Mesothelial cell of epicardium (in vitro differentiated cells): ENCODE data around the gene KIAA1328. TPM values are rescaled to one million over a fixed set of nuclear protein-coding genes. Genes with fewer than 3 reads are reported as not detected.
"Not testable (repeated sequence)": the region's sequence is repeated elsewhere in the genome, so short reads cannot be mapped to it uniquely, and the experiment has no call there.

Experiments
- DNase-seq, 2 experiments: peaks; one replicate each; pipeline ENCODE4 v3.0.0; 2021; ENCODE audit warnings: low spot score in 2 of 2; ENCODE audit not compliant: unreplicated experiment in 2 of 2
- H3K27ac Mint-ChIP-seq: 2 replicates; pipeline ENCODE4 v1.8.0; 2021; ENCODE audit warnings: mixed read lengths
- H3K27me3 Mint-ChIP-seq: 2 replicates; pipeline ENCODE4 v1.8.0; 2021; ENCODE audit warnings: low read depth, mixed read lengths
- H3K36me3 Mint-ChIP-seq: 2 replicates; pipeline ENCODE4 v1.8.0; 2021; ENCODE audit warnings: mixed read lengths
- H3K4me1 Mint-ChIP-seq: 2 replicates; pipeline ENCODE4 v1.8.0; 2021; ENCODE audit warnings: mixed read lengths
- H3K4me3 Mint-ChIP-seq: 2 replicates; pipeline ENCODE4 v1.8.0; 2021; ENCODE audit warnings: mild to moderate bottlenecking, moderate library complexity, mixed read lengths
- H3K9me3 Mint-ChIP-seq: 2 replicates; pipeline ENCODE4 v1.8.0; 2021; ENCODE audit warnings: mixed read lengths
- CTCF ChIP-seq: fragments of 200-600 bp; sonication (generic); IDR thresholded peaks from one replicate; pipeline ENCODE4 v1.5.0; 2021; ENCODE audit warnings: antibody characterized with exemption; ENCODE audit not compliant: unreplicated experiment
- total RNA-seq: library from RNA; stranded (reverse); gene quantifications from 3 replicates; pipeline ENCODE4 v1.2.1, GENCODE V29; 2021

KIAA1328 gene
- total RNA-seq, 1 donor from 2014 or later, result 20.8 TPM

- Mint-ChIP-seq H3K9me3 (no peaks in the 10 kb centered on the region), H3K27ac (no peak overlapping the region), H3K4me3 (no peak overlapping the region), H3K36me3 (peaks cover 2% of the 10 kb centered on the region), H3K27me3 (no peaks in the 10 kb centered on the region), H3K4me1 (no peaks in the 10 kb centered on the region)
- TF ChIP-seq CTCF, result no peak
- DNase-seq, result no peak
Measured at GRCh38 chr18:36862182-36862581, 33.3 kb downstream of the KIAA1328 start.

- Mint-ChIP-seq H3K27me3 (no peaks in the 10 kb centered on the region), H3K9me3 (peaks cover 4% of the 10 kb centered on the region), H3K36me3 (peaks cover 4% of the 10 kb centered on the region), H3K4me1 (peaks cover 6% of the 10 kb centered on the region), H3K4me3 (no peak overlapping the region), H3K27ac (no peak overlapping the region)
- no peak for DNase-seq
- no peak for TF ChIP-seq CTCF
Measured at GRCh38 chr18:36867056-36867455, 38.1 kb downstream of the KIAA1328 start.

DNA sequence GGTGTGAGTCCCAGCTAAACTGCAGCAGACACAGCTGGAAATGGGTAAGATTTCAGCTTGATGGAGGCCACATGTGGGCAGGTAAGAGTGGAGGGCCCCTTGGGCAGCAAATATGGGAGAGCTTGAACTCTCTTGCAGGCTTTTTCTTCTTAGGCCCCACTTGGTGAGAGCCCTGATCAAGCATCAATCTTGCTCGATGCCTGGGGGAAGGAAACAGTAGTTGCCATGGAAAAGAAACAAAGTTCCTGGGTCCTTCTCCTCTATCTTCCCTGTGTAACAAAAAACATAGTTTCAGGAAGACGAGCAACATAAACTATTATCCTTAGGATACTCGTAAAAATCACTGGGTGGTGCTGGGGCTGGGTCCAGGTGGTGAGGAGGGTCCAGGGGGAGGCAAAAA lies 42.9 kb downstream of the KIAA1328 start:
- no peaks in the 10 kb centered on the region for H3K27me3 Mint-ChIP-seq
- peak overlapping the region; percentile 72 for H3K27ac Mint-ChIP-seq
- H3K9me3 Mint-ChIP-seq, result peaks cover 18% of the 10 kb centered on the region
- DNase-seq, result no peak
- H3K36me3 Mint-ChIP-seq, result peaks cover 24% of the 10 kb centered on the region
- H3K4me1 Mint-ChIP-seq, result peaks cover 12% of the 10 kb centered on the region
- H3K4me3 Mint-ChIP-seq, result no peak overlapping the region
- no peak for TF ChIP-seq CTCF

DNA sequence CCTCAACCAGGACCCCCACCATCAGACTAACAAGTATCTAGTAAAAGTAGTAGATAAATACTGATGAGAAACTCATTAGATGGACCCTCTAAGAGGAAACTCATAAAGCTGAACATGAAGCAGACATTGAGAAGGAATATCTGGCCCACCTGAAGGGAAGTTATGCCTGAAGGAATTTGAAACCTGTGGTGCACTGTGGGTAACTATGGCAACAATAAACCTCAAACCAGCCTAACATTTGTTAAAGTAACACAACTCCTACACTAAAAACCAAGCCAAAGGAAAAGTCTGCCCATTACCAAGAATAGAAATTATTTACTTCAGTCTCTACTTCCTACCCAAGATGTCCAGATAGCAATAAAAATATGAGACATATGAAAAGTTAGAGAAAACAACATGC lies 43.4 kb downstream of the KIAA1328 start:
- H3K27ac Mint-ChIP-seq, result peak overlapping the region; percentile 72
- no peak for TF ChIP-seq CTCF
- no peaks in the 10 kb centered on the region for H3K27me3 Mint-ChIP-seq
- H3K36me3 Mint-ChIP-seq, result peaks cover 24% of the 10 kb centered on the region
- peaks cover 18% of the 10 kb centered on the region for H3K9me3 Mint-ChIP-seq
- no peak for DNase-seq
- no peak overlapping the region for H3K4me3 Mint-ChIP-seq
- H3K4me1 Mint-ChIP-seq, result peaks cover 12% of the 10 kb centered on the region

GRCh38 chr18:36873826-36874225 lies 44.9 kb downstream of the KIAA1328 start:
- peaks cover 33% of the 10 kb centered on the region for H3K36me3 Mint-ChIP-seq
- not testable (repeated sequence) for H3K27ac Mint-ChIP-seq, H3K4me1 Mint-ChIP-seq, DNase-seq, H3K4me3 Mint-ChIP-seq, H3K27me3 Mint-ChIP-seq
- H3K9me3 Mint-ChIP-seq, result peaks cover 23% of the 10 kb centered on the region

- Mint-ChIP-seq H3K36me3 (peaks cover 34% of the 10 kb centered on the region), H3K9me3 (peaks cover 26% of the 10 kb centered on the region)
- not testable (repeated sequence) for DNase-seq, H3K27ac Mint-ChIP-seq, H3K27me3 Mint-ChIP-seq, H3K4me1 Mint-ChIP-seq, H3K4me3 Mint-ChIP-seq
Measured at GRCh38 chr18:36879796-36880195, 50.9 kb downstream of the KIAA1328 start.

GRCh38 chr18:36885981-36886380 lies 57.1 kb downstream of the KIAA1328 start:
- Mint-ChIP-seq H3K27ac (no peak overlapping the region), H3K4me1 (peaks cover 8% of the 10 kb centered on the region), H3K4me3 (no peak overlapping the region), H3K27me3 (no peaks in the 10 kb centered on the region), H3K36me3 (peaks cover 4% of the 10 kb centered on the region), H3K9me3 (no peaks in the 10 kb centered on the region)
- no peak for TF ChIP-seq CTCF
- no peak for DNase-seq
